Lower leg skin (tissue), 3 donors: ENCODE data around the gene BMP8B.

Source experiments
- CTCF ChIP-seq, 3 donors: fragments of 450-650 bp; IDR thresholded peaks; one replicate each; pipeline ENCODE4 v1.5.1; 2016; ENCODE audit warnings: antibody characterized with exemption in 3 of 3, mild to moderate bottlenecking in 3 of 3, moderate library complexity in 2 of 3
- POLR2A ChIP-seq, 2 donors: fragments of 450-650 bp; IDR thresholded peaks; one replicate each; pipeline ENCODE4 v1.6.1; 2016 to 2017; ENCODE audit warnings: antibody characterized with exemption in 2 of 2, mild to moderate bottlenecking in 1 of 2, moderate library complexity in 1 of 2

GRCh38 chr1:39816415-39817090, 27.9 kb upstream of the BMP8B start:
- TF ChIP-seq CTCF (IDR thresholded peaks at IDR 0.05) (peak in 1 of 3 donors; percentile 85), POLR2A (IDR thresholded peaks at IDR 0.05) (no peak)
